Liver (tissue), 9 donors: ENCODE results near the gene ADIRF. TPM values are rescaled to one million over a fixed set of nuclear protein-coding genes. Genes with fewer than 3 reads are reported as not detected.
"Not testable (repeated sequence)": the region's sequence is repeated elsewhere in the genome, so short reads cannot be mapped to it uniquely, and the experiment has no call there.

Experiments
- DNase-seq: peaks from one replicate; pipeline ENCODE4 v3.0.0-alpha.2; 2017; ENCODE audit warnings: low spot score
- H3K27ac ChIP-seq, 2 donors: one replicate each; pipeline ENCODE4 v1.7.0; 2013; ENCODE audit warnings: inconsistent platforms in 2 of 2, low read length in 2 of 2, control low read depth in 1 of 2, low read depth in 1 of 2, mild to moderate bottlenecking in 1 of 2
- H3K27me3 ChIP-seq, 4 donors: one replicate each; pipeline versions ENCODE4 v1.6.1 to v1.7.0; 2013; ENCODE audit warnings: low read length in 3 of 4, inconsistent platforms in 1 of 4, mild to moderate bottlenecking in 1 of 4, moderate library complexity in 1 of 4; ENCODE audit not compliant: control insufficient read depth in 4 of 4, insufficient read depth in 4 of 4
- H3K36me3 ChIP-seq, 4 donors: one replicate each; pipeline versions ENCODE4 v1.6.1 to v1.7.0; 2013; ENCODE audit warnings: low read length in 3 of 4, mild to moderate bottlenecking in 3 of 4, low read depth in 1 of 4, moderate library complexity in 1 of 4; ENCODE audit not compliant: control insufficient read depth in 4 of 4, insufficient read depth in 3 of 4
- H3K4me1 ChIP-seq, 4 donors: one replicate each; pipeline versions ENCODE4 v1.6.1 to v1.7.0; 2013; ENCODE audit warnings: low read length in 3 of 4, mild to moderate bottlenecking in 3 of 4, moderate library complexity in 1 of 4; ENCODE audit not compliant: control insufficient read depth in 4 of 4, insufficient read depth in 4 of 4
- H3K4me3 ChIP-seq, 3 donors: one replicate each; pipeline versions ENCODE4 v1.6.1 to v1.7.0; 2013; ENCODE audit warnings: low read length in 3 of 3, control low read depth in 1 of 3, low read depth in 1 of 3, mild to moderate bottlenecking in 1 of 3
- H3K9ac ChIP-seq, 2 donors: one replicate each; pipeline ENCODE4 v1.7.0; 2013; ENCODE audit warnings: low read length in 2 of 2, mild to moderate bottlenecking in 2 of 2, moderate library complexity in 2 of 2, control low read depth in 1 of 2, low read depth in 1 of 2
- H3K9me3 ChIP-seq, 4 donors: one replicate each; pipeline versions ENCODE4 v1.6.1 to v1.7.0; 2013; ENCODE audit warnings: low read length in 3 of 4; ENCODE audit not compliant: control insufficient read depth in 4 of 4
- EGR1 ChIP-seq, 2 donors: IDR thresholded peaks; 2 replicates each; pipeline ENCODE4 v1.6.1; 2016 to 2018; ENCODE audit warnings: antibody characterized with exemption in 2 of 2, low read depth in 2 of 2
- FOXA2 ChIP-seq: IDR thresholded peaks from 2 replicates; pipeline ENCODE4 v1.6.1; 2016; ENCODE audit warnings: antibody characterized with exemption
- GABPA ChIP-seq, 2 donors: IDR thresholded peaks in 1 of 2; conservative IDR thresholded peaks in 1 of 2; 2 replicates each; pipeline ENCODE4 v1.6.1; 2016; ENCODE audit warnings: antibody characterized with exemption in 2 of 2, mild to moderate bottlenecking in 1 of 2, moderate library complexity in 1 of 2
- HNF4A ChIP-seq, 2 donors: conservative IDR thresholded peaks; 2 replicates each; pipeline ENCODE4 v1.6.1; 2016; ENCODE audit warnings: antibody characterized with exemption in 2 of 2, mild to moderate bottlenecking in 2 of 2
- HNF4G ChIP-seq: IDR thresholded peaks from 2 replicates; pipeline ENCODE4 v1.6.1; 2016; ENCODE audit warnings: antibody characterized with exemption
- JUND ChIP-seq, 2 donors: IDR thresholded peaks; 2 replicates each; pipeline ENCODE4 v1.6.1; 2016; ENCODE audit warnings: antibody characterized with exemption in 2 of 2
- NR2F2 ChIP-seq: IDR thresholded peaks from 2 replicates; pipeline ENCODE4 v1.6.1; 2016; ENCODE audit warnings: antibody characterized with exemption
- RXRA ChIP-seq, 2 donors: IDR thresholded peaks; 2 replicates each; pipeline ENCODE4 v1.6.1; 2017 to 2018; ENCODE audit warnings: antibody characterized with exemption in 2 of 2, mild to moderate bottlenecking in 1 of 2
- SP1 ChIP-seq: IDR thresholded peaks from 2 replicates; pipeline ENCODE4 v1.6.1; 2018; ENCODE audit warnings: antibody characterized with exemption, mild to moderate bottlenecking
- TAF1 ChIP-seq: conservative IDR thresholded peaks from 2 replicates; pipeline ENCODE4 v1.6.1; 2016; ENCODE audit warnings: antibody characterized with exemption, mild to moderate bottlenecking
- YY1 ChIP-seq: IDR thresholded peaks from 2 replicates; pipeline ENCODE4 v1.6.1; 2016; ENCODE audit warnings: antibody characterized with exemption, mild to moderate bottlenecking
- WGBS: extraction: QIAGEN DNeasy Blood & Tissue Kit; methylation state at CpG from one replicate; pipeline ENCODE4 v1.1.7; 2013; 5-methylcytosine and 5-hydroxymethylcytosine counted together
- polyA plus RNA-seq, 2 donors: library from polyadenylated mRNA; stranded (reverse) in 1 of 2; unstranded in 1 of 2; fragments of 200-250 nt in 1 of 2; fragments of >200 nt in 1 of 2; fragmentation: Nextera tagmentation in 1 of 2; extraction: Ambion mirVana in 1 of 2; gene quantifications; one replicate each; pipeline versions ENCODE4 v1.2.1 to v1.2.3, GENCODE V29; 2013 to 2015
- total RNA-seq, 2 donors: library from RNA; depleted of rRNA; stranded (reverse); fragments of >200 nt; gene quantifications; one replicate each; pipeline ENCODE4 v1.2.3, GENCODE V29; 2014
- TF ChIP-seq, protein P1 (sequence below): IDR thresholded peaks from 2 replicates; pipeline ENCODE4 v1.6.1; 2016; ENCODE audit warnings: antibody characterized with exemption, mild to moderate bottlenecking
- TF ChIP-seq, protein P2 (sequence below): IDR thresholded peaks from 2 replicates; pipeline ENCODE4 v1.6.1; 2016; ENCODE audit warnings: antibody characterized with exemption
- TF ChIP-seq, protein P3 (sequence below): IDR thresholded peaks from 2 replicates; pipeline ENCODE4 v1.6.1; 2016; ENCODE audit warnings: antibody characterized with exemption
- TF ChIP-seq, protein P4 (sequence below): fragments of 150-350 bp; IDR thresholded peaks from 2 replicates; pipeline ENCODE4 v1.5.1; 2017; ENCODE audit warnings: improper control_type of control experiment, low read depth, low read length; ENCODE audit not compliant: missing input control
- donor health status: healthy.
- donor health status: healthy.
- donor health status: healthy.
- donor health status: healthy.
- donor health status: healthy.

Gene ADIRF
- total and polyA plus RNA-seq, 4 donors, result 0.61 to 96.3 (median 35.8) TPM

DNA sequence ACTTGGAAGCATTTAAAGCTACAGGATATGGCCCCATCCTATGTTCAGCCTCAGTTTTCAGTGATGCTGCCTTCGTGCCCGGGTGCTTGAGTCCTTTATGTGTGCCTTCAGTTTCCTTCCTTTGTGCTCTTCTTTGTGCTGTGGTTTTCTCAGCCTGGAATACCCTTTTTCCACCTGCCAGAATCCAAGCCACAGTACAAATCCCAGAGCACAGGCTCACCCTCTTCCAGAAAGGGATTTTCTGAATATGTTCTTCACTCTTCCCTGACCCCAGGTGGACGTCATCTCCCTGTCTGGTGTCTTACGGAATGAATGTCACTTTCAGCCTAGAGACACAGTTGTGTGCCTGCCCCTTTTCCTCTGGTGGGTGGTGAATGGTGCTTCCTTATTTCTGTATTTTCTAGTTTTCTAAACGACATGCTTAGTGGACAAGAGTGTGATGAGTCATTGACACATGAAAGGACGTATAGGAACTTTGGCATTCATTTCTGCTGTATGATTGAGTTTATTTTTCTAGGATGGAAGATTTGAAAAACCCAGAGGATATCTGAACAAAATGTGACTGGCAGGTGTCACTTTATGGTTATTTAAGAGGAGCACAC is 31.6 kb downstream of the ADIRF start:
- H3K9ac ChIP-seq, H3K27me3 ChIP-seq, H3K27ac ChIP-seq, DNase-seq, H3K9me3 ChIP-seq, H3K36me3 ChIP-seq, H3K4me3 ChIP-seq, H3K4me1 ChIP-seq: not testable (repeated sequence)
- 83% methylated on average over 6 of the region's 6 CpGs for WGBS

DNA sequence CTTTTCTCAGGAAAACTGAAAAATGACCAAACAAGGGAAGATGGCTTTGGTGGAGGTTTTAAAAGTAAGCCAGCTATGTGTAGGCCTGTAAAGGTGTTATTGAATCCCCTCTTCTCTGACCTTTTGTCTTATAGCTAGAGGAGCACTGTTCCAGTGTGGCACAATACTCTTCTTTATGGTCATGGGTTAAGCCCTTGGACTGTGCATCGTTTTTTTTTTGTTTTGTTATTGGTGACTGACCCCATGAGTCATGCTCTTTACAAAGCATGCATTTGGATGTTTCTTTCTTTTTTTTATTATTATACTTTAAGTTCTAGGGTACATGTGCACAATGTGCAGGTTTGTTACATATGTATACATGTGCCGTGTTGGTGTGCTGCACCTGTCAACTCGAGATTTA is 32.2 kb downstream of the ADIRF start:
- no peaks in the 10 kb centered on the region for H3K27me3 ChIP-seq
- no peak overlapping the region for H3K9ac ChIP-seq
- H3K27ac ChIP-seq, result no peak overlapping the region
- 75% methylated on average over 3 of the region's 3 CpGs for WGBS
- H3K9me3 ChIP-seq, result no peaks in the 10 kb centered on the region
- H3K4me3 ChIP-seq, result no peak overlapping the region
- no peaks in the 10 kb centered on the region for H3K36me3 ChIP-seq
- H3K4me1 ChIP-seq, result no peaks in the 10 kb centered on the region
- no peak for DNase-seq
- TF ChIP-seq HNF4A (conservative IDR thresholded peaks at IDR 0.05), result no peak
- no peak for TF ChIP-seq JUND (IDR thresholded peaks at IDR 0.05)
- no peak for TF ChIP-seq YY1
- TF ChIP-seq, protein P1, sequence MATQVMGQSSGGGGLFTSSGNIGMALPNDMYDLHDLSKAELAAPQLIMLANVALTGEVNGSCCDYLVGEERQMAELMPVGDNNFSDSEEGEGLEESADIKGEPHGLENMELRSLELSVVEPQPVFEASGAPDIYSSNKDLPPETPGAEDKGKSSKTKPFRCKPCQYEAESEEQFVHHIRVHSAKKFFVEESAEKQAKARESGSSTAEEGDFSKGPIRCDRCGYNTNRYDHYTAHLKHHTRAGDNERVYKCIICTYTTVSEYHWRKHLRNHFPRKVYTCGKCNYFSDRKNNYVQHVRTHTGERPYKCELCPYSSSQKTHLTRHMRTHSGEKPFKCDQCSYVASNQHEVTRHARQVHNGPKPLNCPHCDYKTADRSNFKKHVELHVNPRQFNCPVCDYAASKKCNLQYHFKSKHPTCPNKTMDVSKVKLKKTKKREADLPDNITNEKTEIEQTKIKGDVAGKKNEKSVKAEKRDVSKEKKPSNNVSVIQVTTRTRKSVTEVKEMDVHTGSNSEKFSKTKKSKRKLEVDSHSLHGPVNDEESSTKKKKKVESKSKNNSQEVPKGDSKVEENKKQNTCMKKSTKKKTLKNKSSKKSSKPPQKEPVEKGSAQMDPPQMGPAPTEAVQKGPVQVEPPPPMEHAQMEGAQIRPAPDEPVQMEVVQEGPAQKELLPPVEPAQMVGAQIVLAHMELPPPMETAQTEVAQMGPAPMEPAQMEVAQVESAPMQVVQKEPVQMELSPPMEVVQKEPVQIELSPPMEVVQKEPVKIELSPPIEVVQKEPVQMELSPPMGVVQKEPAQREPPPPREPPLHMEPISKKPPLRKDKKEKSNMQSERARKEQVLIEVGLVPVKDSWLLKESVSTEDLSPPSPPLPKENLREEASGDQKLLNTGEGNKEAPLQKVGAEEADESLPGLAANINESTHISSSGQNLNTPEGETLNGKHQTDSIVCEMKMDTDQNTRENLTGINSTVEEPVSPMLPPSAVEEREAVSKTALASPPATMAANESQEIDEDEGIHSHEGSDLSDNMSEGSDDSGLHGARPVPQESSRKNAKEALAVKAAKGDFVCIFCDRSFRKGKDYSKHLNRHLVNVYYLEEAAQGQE, result no peak
- TF ChIP-seq FOXA2, result no peak
- TF ChIP-seq TAF1, result no peak
- no peak for TF ChIP-seq NR2F2
- no peak for TF ChIP-seq GABPA (IDR thresholded peaks at IDR 0.05 in 1 of 2, conservative IDR thresholded peaks at IDR 0.05 in 1 of 2)
- no peak for TF ChIP-seq HNF4G
- no peak for TF ChIP-seq EGR1 (IDR thresholded peaks at IDR 0.05; ENCODE audit: low read depth in 2 of 2)
- TF ChIP-seq, protein P2, sequence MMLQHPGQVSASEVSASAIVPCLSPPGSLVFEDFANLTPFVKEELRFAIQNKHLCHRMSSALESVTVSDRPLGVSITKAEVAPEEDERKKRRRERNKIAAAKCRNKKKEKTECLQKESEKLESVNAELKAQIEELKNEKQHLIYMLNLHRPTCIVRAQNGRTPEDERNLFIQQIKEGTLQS, result no peak
- TF ChIP-seq, protein P3, sequence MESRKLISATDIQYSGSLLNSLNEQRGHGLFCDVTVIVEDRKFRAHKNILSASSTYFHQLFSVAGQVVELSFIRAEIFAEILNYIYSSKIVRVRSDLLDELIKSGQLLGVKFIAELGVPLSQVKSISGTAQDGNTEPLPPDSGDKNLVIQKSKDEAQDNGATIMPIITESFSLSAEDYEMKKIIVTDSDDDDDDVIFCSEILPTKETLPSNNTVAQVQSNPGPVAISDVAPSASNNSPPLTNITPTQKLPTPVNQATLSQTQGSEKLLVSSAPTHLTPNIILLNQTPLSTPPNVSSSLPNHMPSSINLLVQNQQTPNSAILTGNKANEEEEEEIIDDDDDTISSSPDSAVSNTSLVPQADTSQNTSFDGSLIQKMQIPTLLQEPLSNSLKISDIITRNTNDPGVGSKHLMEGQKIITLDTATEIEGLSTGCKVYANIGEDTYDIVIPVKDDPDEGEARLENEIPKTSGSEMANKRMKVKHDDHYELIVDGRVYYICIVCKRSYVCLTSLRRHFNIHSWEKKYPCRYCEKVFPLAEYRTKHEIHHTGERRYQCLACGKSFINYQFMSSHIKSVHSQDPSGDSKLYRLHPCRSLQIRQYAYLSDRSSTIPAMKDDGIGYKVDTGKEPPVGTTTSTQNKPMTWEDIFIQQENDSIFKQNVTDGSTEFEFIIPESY, result no peak
- TF ChIP-seq SP1, result no peak
- TF ChIP-seq RXRA (IDR thresholded peaks at IDR 0.05), result no peak
- TF ChIP-seq, protein P4, sequence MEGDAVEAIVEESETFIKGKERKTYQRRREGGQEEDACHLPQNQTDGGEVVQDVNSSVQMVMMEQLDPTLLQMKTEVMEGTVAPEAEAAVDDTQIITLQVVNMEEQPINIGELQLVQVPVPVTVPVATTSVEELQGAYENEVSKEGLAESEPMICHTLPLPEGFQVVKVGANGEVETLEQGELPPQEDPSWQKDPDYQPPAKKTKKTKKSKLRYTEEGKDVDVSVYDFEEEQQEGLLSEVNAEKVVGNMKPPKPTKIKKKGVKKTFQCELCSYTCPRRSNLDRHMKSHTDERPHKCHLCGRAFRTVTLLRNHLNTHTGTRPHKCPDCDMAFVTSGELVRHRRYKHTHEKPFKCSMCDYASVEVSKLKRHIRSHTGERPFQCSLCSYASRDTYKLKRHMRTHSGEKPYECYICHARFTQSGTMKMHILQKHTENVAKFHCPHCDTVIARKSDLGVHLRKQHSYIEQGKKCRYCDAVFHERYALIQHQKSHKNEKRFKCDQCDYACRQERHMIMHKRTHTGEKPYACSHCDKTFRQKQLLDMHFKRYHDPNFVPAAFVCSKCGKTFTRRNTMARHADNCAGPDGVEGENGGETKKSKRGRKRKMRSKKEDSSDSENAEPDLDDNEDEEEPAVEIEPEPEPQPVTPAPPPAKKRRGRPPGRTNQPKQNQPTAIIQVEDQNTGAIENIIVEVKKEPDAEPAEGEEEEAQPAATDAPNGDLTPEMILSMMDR, result no peak

DNA sequence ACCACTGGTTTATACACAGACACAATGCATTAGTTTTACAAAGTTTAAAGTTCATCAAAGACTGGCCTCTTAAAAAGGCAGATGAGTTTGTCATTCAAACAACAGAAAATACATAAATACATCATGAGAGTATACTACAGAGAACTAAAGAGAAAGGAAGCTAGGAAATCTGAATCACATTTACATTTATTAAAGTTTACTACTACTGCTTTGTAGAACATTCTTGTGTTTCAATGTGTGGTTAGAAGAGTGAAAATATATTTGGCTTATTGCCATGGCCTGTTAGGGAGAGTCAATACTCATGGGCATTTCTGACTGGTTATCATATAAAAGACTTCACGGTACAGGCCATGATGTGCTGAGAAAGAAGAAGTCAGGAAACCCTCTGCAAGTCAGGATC is 38.8 kb downstream of the ADIRF start:
- H3K36me3 ChIP-seq, H3K27ac ChIP-seq, H3K9me3 ChIP-seq, H3K27me3 ChIP-seq, H3K4me1 ChIP-seq, DNase-seq, H3K9ac ChIP-seq, H3K4me3 ChIP-seq: not testable (repeated sequence)
- WGBS, result 32% methylated on average over 1 of the region's 1 CpG

DNA sequence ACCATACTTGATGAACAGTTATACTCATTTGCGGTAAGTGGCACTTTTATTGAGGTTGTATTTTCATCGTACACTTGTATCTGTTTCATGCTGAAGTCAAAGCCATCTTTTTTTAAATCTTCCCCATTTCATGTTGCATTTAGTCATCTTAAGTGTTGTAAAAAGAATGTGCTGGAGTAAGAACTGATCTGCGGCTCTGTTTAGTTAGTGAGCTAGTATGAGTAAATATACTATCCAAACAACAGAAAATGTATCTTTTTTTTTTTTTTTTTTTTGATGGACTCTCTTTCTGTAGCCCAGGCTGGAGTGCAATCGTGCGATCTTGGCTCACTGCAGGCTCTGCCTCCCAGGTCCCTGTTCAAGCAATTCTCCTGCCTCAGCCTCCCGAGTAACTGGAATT is 39.4 kb downstream of the ADIRF start:
- not testable (repeated sequence) for H3K9ac ChIP-seq, H3K27ac ChIP-seq, H3K27me3 ChIP-seq, H3K9me3 ChIP-seq, H3K4me3 ChIP-seq, DNase-seq, H3K36me3 ChIP-seq, H3K4me1 ChIP-seq
- 84% methylated on average over 6 of the region's 6 CpGs for WGBS
